HG02973 (cell line): ENCODE measurements around the gene SLC30A4.
A peak's percentile ranks its signal among the peaks of the same experiment; 100 is the strongest.
"Not testable (repeated sequence)": the region's sequence is repeated elsewhere in the genome, so short reads cannot be mapped to it uniquely, and the experiment has no call there.

Source experiments
- ATAC-seq: cut with Tn5 transposase; IDR thresholded peaks from one replicate; pipeline ENCODE4 v1.9.1; 2021; ENCODE audit warnings: moderate library complexity; ENCODE audit not compliant: unreplicated experiment

The SLC30A4 gene

GRCh38 chr15:45510758-45511280 is 11.7 kb downstream of the SLC30A4 start:
- no peak for ATAC-seq

- ATAC-seq: not testable (repeated sequence)
Observed at GRCh38 chr15:45507143-45507542, 15.4 kb downstream of the SLC30A4 start.

GRCh38 chr15:45499426-45499825 is 23.1 kb downstream of the SLC30A4 start:
- ATAC-seq: no peak

- ATAC-seq: no peak
Observed at GRCh38 chr15:45498701-45499100, 23.9 kb downstream of the SLC30A4 start.

GRCh38 chr15:45497261-45497660 is 25.3 kb downstream of the SLC30A4 start:
- ATAC-seq: no peak

- ATAC-seq: no peak
Observed at GRCh38 chr15:45496658-45497057, 25.9 kb downstream of the SLC30A4 start.

- no peak for ATAC-seq
Observed at GRCh38 chr15:45495588-45495987, 27.0 kb downstream of the SLC30A4 start.

GRCh38 chr15:45489690-45490238 is 32.8 kb downstream of the SLC30A4 start:
- ATAC-seq: no peak

GRCh38 chr15:45486317-45486716 is 36.2 kb downstream of the SLC30A4 start:
- no peak for ATAC-seq

- no peak for ATAC-seq
Observed at GRCh38 chr15:45481135-45481534, 41.4 kb downstream of the SLC30A4 start.

- no peak for ATAC-seq
Observed at GRCh38 chr15:45476410-45476809, 46.1 kb downstream of the SLC30A4 start.

GRCh38 chr15:45474799-45475198 is 47.8 kb downstream of the SLC30A4 start:
- ATAC-seq: no peak

GRCh38 chr15:45473068-45473467 is 49.5 kb downstream of the SLC30A4 start:
- no peak for ATAC-seq

- no peak for ATAC-seq
Observed at GRCh38 chr15:45471151-45471550, 51.4 kb downstream of the SLC30A4 start.

GRCh38 chr15:45469441-45469840 is 53.1 kb downstream of the SLC30A4 start:
- no peak for ATAC-seq

GRCh38 chr15:45469027-45469426 is 53.5 kb downstream of the SLC30A4 start:
- ATAC-seq: no peak

GRCh38 chr15:45468294-45468693 is 54.3 kb downstream of the SLC30A4 start:
- no peak for ATAC-seq

- no peak for ATAC-seq
Observed at GRCh38 chr15:45458746-45459403, 63.7 kb downstream of the SLC30A4 start.

- peak; percentile 45 for ATAC-seq
Observed at GRCh38 chr15:45457641-45458539, 64.7 kb downstream of the SLC30A4 start.

GRCh38 chr15:45457220-45457619 is 65.3 kb downstream of the SLC30A4 start:
- ATAC-seq: no peak

- no peak for ATAC-seq
Observed at GRCh38 chr15:45456212-45457106, 66.1 kb downstream of the SLC30A4 start.
